ENCODE measurements around the gene ETV3.

DNA sequence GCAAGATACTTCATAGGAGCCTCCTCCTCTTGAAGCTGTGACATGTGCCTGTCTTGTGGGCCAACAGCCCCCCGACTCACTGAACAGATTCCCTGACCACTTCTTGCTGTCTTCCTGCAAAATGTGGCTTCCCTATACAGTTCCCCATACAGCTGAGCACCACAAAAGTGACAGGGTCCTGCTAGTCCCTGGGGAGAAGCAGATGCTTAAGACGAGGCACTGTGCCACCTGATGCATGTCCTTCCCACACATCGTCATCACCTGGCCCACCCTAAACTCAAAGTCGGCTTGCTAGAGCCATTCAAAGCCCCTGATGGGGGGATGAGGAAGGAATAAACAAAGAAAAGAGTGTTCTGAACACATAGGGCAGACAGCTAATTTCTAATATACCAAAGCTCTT, 29.2 kb upstream of the ETV3 start:
- TF ChIP-seq, protein P1, sequence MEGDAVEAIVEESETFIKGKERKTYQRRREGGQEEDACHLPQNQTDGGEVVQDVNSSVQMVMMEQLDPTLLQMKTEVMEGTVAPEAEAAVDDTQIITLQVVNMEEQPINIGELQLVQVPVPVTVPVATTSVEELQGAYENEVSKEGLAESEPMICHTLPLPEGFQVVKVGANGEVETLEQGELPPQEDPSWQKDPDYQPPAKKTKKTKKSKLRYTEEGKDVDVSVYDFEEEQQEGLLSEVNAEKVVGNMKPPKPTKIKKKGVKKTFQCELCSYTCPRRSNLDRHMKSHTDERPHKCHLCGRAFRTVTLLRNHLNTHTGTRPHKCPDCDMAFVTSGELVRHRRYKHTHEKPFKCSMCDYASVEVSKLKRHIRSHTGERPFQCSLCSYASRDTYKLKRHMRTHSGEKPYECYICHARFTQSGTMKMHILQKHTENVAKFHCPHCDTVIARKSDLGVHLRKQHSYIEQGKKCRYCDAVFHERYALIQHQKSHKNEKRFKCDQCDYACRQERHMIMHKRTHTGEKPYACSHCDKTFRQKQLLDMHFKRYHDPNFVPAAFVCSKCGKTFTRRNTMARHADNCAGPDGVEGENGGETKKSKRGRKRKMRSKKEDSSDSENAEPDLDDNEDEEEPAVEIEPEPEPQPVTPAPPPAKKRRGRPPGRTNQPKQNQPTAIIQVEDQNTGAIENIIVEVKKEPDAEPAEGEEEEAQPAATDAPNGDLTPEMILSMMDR (conservative IDR thresholded peaks at IDR 0.05 in 1 of 2, IDR thresholded peaks at IDR 0.05 in 1 of 2; ENCODE audit: low read depth in 1 of 2, low read length in 2 of 2) = no peak
- no peak for TF ChIP-seq EZH2 (IDR thresholded peaks at IDR 0.05; ENCODE audit: low read length, missing control alignments)
